HG03432 (cell line): Measurements from ENCODE around the gene CCDC33.

ENCODE experiments used
- ATAC-seq: cut with Tn5 transposase; IDR thresholded peaks from one replicate; pipeline ENCODE4 v1.9.1; 2021; ENCODE audit warnings: mild to moderate bottlenecking, moderate library complexity; ENCODE audit not compliant: unreplicated experiment

The CCDC33 gene

GRCh38 chr15:74208901-74209559, 27.1 kb upstream of the CCDC33 start:
- ATAC-seq: no peak

- no peak for ATAC-seq
Observed at GRCh38 chr15:74209560-74209958, 26.6 kb upstream of the CCDC33 start.

DNA sequence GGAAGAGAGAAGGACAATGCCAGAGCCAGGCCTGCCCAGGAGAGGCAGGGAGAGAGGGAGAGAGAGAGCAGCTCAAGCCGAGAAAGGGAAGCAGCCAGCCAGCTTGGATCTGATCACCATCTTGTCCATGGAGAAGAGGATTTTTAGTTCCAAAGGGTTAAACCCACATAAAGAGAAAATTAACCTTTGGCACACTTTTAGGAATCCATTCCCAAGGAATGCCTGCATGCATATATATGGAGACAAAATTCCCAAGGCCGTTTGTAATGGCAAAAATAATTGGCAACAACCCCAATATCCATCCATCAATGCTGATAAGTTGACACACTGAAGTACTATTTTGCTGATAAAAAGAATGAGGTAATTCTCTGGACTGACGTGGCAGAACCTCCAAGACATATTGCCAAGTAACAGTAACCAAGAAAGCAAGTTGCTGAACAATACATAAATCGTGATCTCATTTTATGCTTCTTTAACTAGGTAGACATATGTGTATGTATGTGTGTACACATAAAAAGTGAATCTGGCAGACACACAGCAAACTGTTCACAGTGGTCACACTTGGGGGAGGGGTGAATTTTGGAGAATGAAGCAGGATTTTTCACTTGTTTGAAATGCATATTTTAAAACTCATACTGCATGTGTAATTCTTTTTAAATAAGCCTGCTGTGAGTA, 26.0 kb upstream of the CCDC33 start:
- no peak for ATAC-seq

DNA sequence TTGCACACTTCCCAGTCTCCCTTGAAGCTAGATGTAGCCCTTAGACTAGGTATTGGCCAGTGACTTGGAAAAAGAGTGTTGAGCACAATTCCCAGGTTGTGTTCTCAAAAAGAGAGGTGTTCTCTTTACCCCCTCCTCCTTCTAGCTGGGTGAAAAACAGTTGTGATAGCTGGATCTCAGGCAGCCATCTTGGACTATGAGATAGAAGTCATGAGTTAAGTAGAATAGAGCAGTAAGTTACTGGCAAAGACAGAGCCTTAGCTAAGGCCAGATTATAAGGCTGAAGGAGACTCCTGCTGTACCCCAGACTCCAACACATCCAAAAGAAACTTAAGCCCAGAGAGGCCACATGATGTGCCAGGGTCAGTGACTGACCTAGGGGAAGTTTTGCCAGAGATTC, 25.4 kb upstream of the CCDC33 start:
- no peak for ATAC-seq

DNA sequence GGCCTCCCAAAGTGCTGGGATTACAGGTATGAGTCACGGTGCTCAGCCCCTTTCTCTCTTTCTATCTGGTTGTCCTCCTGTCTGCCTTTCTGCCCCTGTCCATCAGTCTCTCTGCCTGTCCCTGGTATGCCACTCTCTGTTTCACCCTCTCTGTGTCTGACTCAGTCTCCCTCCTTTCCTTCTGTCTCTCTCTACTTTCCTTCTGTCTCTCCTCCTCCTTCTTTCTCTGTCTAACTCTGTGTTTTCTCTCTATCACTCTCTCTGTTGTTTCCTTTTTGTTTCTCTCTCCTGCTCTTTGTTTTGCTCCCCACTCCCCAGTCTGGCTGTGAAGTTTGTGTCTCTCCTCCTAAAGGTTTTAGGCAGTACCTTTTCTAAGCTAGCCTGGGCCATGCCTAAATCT, 24.5 kb upstream of the CCDC33 start:
- no peak for ATAC-seq

DNA sequence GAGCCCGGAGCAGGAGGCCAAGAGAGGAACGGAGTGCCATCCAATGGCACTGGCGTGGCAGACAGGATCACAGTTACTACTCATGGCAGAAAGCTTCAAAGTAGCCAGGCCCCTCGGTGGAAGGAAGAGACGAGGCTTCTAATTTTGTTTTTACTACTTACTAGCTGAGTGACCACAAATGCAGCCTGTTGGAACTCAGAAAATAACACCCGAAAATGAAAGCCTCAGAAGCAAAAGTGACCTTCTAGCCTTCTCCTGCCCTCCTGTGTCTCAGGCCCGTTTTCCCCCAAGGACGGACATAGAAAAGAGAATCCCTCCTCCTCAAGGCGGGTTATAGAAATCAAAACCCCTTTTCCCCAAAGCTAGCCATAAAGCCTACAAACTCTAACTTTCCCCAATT, 23.6 kb upstream of the CCDC33 start:
- no peak for ATAC-seq

DNA sequence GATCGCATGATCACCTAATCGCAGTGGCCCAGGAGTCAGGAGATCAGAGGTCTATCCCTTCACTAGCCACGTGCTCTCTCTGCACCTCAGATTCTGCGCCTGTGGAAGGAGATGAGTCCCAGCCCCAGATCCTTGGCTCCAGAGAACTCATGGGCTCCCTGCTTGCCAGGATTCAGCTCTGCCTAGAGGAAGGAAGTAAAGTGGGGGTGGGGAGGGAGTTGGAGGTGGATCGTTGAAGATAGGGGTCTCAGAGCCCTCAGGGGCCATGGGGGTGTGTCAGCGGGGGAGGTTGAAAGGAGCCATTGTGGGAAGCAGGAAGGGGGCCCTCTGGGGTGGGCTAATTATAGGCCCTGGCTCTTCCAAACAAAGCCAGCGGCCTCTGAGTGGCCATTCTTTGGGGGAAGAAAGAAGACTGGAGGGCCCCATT, 22.3 kb upstream of the CCDC33 start:
- ATAC-seq: no peak

- no peak for ATAC-seq
Observed at GRCh38 chr15:74214324-74215021, 21.7 kb upstream of the CCDC33 start.

- no peak for ATAC-seq
Observed at GRCh38 chr15:74215958-74216357, 20.2 kb upstream of the CCDC33 start.

GRCh38 chr15:74216949-74217348, 19.2 kb upstream of the CCDC33 start:
- no peak for ATAC-seq

- no peak for ATAC-seq
Observed at GRCh38 chr15:74217907-74218885, 17.9 kb upstream of the CCDC33 start.

DNA sequence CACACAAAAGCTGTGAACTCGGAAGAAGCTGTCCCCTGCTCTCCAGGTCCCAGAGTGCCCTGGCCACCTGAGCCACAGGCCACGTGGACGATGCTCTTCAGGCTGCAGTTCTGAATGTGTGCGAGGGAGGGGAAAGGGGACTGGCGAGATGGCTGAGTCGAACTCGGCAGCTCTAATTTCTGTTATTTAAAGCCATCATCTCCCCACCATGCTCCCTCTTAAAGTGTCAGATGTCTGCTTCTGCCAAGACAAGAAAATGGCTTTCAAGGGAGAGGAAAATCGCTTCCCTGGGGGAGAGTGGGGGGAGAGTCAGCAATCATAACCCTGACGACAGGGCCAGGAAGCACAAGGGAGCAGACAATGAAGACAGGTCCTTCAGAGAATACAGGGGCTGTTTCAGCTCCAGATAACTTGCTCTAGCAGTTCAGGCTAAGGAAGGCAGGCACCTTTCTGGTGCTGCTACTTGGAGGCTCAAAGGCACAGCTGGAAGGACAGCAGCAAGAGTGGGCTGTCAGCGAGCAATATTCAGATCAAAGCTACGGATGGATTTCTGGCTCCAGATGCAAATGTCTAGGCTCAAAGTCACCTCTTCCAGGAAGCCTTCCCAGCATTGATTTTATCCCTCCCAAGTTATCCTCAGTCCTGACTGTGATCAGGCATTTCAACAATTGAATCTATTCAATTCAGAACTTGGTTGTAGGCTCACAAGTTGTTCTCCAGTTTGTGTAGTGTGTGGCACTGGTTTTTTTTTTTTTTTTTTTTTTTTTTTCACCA, 15.5 kb upstream of the CCDC33 start:
- no peak for ATAC-seq

GRCh38 chr15:74221399-74222239, 14.5 kb upstream of the CCDC33 start:
- no peak for ATAC-seq

DNA sequence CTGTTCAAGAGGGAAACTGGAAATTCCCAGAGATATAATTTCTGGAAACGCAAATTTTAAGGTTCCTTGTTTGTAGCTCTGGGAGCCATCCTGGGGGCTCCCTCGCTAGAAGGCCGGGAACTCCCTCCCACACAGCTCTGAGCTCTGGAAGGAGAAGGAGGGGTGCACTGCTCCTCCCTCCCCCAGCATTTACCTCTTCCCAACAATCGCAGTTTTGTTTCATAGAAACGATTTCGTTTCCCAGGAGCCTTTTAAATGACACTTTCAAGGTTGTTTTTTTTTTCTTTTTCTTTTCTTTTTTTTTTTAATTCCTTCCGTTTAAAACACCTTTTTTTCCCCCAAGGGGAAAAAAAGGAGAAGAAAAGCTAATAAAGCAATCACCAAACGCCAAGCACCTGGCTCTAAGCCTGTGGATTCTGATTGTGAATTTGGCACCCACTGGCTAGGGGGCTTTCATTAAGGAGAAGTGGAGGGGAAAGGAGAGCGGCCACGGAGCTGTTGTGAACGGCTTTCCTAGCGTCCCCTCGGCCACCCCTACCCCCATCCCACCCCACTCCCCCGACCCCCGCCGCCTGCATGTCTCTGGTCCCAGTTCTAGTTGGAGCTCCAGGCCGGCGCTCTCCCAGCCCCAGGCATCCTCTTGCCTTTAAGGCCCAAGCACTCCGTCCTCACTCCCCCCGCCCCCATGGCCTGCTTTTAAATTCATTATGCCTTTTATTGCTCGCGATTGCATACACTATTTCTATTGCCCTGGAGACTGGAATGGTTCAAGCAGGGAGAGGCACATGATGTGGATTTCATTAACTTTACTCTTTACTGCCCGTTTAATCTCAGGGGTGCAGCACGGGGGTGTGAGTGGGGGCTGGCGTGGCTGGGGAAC, 13.6 kb upstream of the CCDC33 start:
- ATAC-seq: no peak

DNA sequence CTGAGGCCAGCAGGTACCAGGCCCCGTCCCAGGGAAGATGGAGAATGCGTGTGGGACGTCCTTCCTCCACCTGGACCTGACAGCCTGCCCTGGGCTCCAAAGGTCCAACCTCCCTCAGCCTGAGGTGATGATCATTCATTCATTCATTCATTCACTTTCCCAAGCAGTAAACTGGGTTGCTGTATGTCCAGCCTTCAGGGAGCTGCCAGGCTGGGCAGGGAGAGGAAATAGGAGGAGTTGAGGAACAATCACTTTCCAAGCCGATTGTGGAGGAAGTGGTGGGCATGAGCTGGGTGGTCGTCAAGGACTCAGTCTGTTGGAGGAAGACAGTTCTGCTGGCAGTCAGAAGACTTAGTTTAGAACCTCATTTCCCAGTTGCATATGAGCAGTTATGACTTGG, 10.2 kb upstream of the CCDC33 start:
- ATAC-seq: no peak

DNA sequence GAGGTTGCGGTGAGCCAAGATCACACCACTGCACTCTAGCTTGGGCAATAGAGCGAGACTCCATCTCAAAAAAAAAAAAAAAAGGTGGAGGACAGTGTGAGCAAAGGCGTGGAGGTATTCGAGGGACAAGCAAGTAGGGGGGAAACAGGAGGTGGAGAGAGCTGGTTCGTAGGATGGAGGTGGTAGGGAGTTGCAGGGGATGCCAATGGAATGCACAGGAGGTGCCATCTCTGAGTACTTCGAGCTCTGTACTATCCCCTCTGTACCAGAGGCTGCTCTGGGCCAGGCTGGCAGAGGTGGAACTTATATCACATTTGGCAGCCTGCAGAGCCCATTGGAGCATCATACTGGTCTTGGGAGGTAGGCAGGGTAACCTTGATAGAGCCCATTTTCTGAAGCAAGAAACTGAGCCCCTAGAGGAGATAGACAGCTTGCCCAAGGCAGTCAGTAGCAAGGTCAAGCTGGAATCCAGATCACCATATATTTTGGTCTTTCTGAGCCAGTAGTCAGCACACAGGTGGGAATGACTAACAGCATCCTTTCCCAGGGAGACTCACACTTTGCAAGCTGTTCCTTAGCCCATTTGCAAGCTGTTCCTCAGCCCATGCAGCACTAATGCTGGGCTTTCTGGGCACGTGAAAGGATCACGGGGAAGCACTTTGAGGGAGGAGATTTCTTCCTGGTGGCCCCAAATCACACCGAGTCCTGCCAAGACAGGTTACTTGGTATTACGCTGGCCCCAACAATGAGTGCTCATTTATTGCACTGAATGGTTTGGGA, 9.2 kb upstream of the CCDC33 start:
- ATAC-seq: no peak

GRCh38 chr15:74227968-74228722, 8.0 kb upstream of the CCDC33 start:
- ATAC-seq: no peak
